K562 (cell line): ENCODE data around the gene ANKS3. TPM values are rescaled to one million over a fixed set of nuclear protein-coding genes. Genes with fewer than 3 reads are reported as not detected.

Experiments
- ATAC-seq: fragments of 200-7000 bp; cut with Tn5 transposase; 3 replicates; pipeline ENCODE4 v1.9.1; 2020; ENCODE audit warnings: moderate library complexity
- BruUV-seq: library from RNA; stranded (reverse); fragments of 400-500 nt; replicated peaks from 2 replicates; lab custom pipeline; 2021; lab: Mats Ljungman, UMichigan
- CTCF ChIA-PET: fragments of 300-600 bp; formaldehyde crosslinking; extraction: SDS; loops from one replicate; lab custom pipeline; 2021; ENCODE audit warnings: low intra/inter-chr PET ratio; lab: Yijun Ruan, JAX
- POLR2A ChIA-PET: fragments of 300-600, 350-650 bp; sonication (Branson Sonifier 250); formaldehyde crosslinking; extraction: SDS; loops from one replicate; lab custom pipeline; 2021; ENCODE audit warnings: antibody characterized with exemption, inconsistent platforms; lab: Yijun Ruan, JAX
- DNase-seq, 4 experiments: peaks; one replicate each; pipeline versions ENCODE4 v3.0.0 to v3.0.0-alpha.2; 2011 to 2018; ENCODE audit warnings: low spot score in 3 of 4, mixed read lengths in 3 of 4; ENCODE audit errors: extremely low read depth in 1 of 4
- FAIRE-seq: peaks from 2 replicates; lab custom pipeline; 2011; peaks lifted over from hg19 to GRCh38; lab: Jason Lieb, UNC
- H2AFZ ChIP-seq: 2 replicates; pipeline ENCODE4 v1.6.0; 2011; ENCODE audit warnings: low read depth, low read length, control low read depth, inconsistent platforms
- H3K27ac ChIP-seq: fragments of 200-600 bp; 3 replicates; pipeline ENCODE4 v1.8.0; 2011; ENCODE audit warnings: low read depth, mild to moderate bottlenecking, control low read depth, inconsistent platforms, low read length, moderate library complexity, mixed read lengths; ENCODE audit errors: extremely low read depth
- H3K27me3 ChIP-seq, 2 experiments: fragments of 300-600 bp in 1 of 2; 2 replicates in 1 of 2; 3 replicates in 1 of 2; pipeline versions ENCODE4 v1.6.0 to v1.8.0; 2011; ENCODE audit warnings: inconsistent platforms in 2 of 2, low read length in 2 of 2, mild to moderate bottlenecking in 1 of 2, mixed read lengths in 1 of 2, moderate library complexity in 1 of 2; ENCODE audit not compliant: control insufficient read depth in 2 of 2, insufficient read depth in 2 of 2
- H3K36me3 ChIP-seq: fragments of 300-600 bp; 3 replicates; pipeline ENCODE4 v1.8.0; 2011; ENCODE audit warnings: mild to moderate bottlenecking, low read length, inconsistent platforms; ENCODE audit not compliant: control insufficient read depth, insufficient read depth
- H3K4me1 ChIP-seq, 2 experiments: fragments of 200-600 bp in 1 of 2; replicated peaks in 1 of 2; 2 replicates in 1 of 2; 3 replicates in 1 of 2; pipeline versions ENCODE4 v1.5.1 to v1.8.0; 2011; ENCODE audit warnings: inconsistent platforms in 2 of 2, low read length in 2 of 2, mild to moderate bottlenecking in 1 of 2, mixed read lengths in 1 of 2, moderate library complexity in 1 of 2; ENCODE audit not compliant: control insufficient read depth in 2 of 2, insufficient read depth in 2 of 2
- H3K4me2 ChIP-seq: 2 replicates; pipeline ENCODE4 v1.6.1; 2011; ENCODE audit warnings: low read length, control low read depth, inconsistent platforms, mixed read lengths; ENCODE audit not compliant: insufficient read depth
- H3K4me3 ChIP-seq: fragments of 200-600 bp; sonication (generic), shearing (Covaris generic); 2 replicates; pipeline ENCODE4 v1.5.1; 2016; ENCODE audit warnings: control low read depth, inconsistent platforms
- H3K79me2 ChIP-seq: fragments of 200-600 bp; 3 replicates; pipeline ENCODE4 v1.8.0; 2011; ENCODE audit warnings: low read length, inconsistent platforms; ENCODE audit not compliant: control insufficient read depth, insufficient read depth
- H3K9ac ChIP-seq, 2 experiments: 2 replicates each; pipeline versions ENCODE4 v1.6.0 to v1.6.1; 2011; ENCODE audit warnings: low read depth in 2 of 2, low read length in 2 of 2, control low read depth in 1 of 2, inconsistent platforms in 1 of 2, mild to moderate bottlenecking in 1 of 2, mixed read lengths in 1 of 2; ENCODE audit not compliant: insufficient read depth in 1 of 2
- H3K9me1 ChIP-seq: one replicate; pipeline ENCODE4 v1.6.0; 2011; ENCODE audit warnings: inconsistent platforms, mild to moderate bottlenecking, low read length, moderate library complexity; ENCODE audit not compliant: control insufficient read depth, insufficient read depth
- H3K9me3 ChIP-seq: replicated peaks from 2 replicates; pipeline ENCODE4 v1.5.1; 2011; ENCODE audit warnings: low read depth, low read length, inconsistent platforms; ENCODE audit not compliant: control insufficient read depth, insufficient read depth
- H4K20me1 ChIP-seq: replicated peaks from 2 replicates; pipeline ENCODE4 v1.6.1; 2011; ENCODE audit warnings: low read length, inconsistent platforms, mixed read lengths; ENCODE audit not compliant: control insufficient read depth, insufficient read depth
- ATF2 ChIP-seq: sonication (generic); formaldehyde crosslinking; IDR thresholded peaks from 2 replicates; pipeline ENCODE4 v1.8.1; 2022; ENCODE audit warnings: missing genetic modification reagents
- DPF2 ChIP-seq: fragments of 450-650 bp; IDR thresholded peaks from 2 replicates; pipeline ENCODE4 v1.6.1; 2016
- ELF1 ChIP-seq: fragments of 200-800 bp; sonication (Bioruptor generic); IDR thresholded peaks from 2 replicates; pipeline ENCODE4 v1.6.1; 2016; ENCODE audit warnings: missing genetic modification characterization, missing compliant biosample characterization
- HMGXB4 ChIP-seq: sonication (generic); formaldehyde crosslinking; IDR thresholded peaks from 2 replicates; pipeline ENCODE4 v1.8.1; 2023; ENCODE audit warnings: mild to moderate bottlenecking, missing genetic modification reagents
- L3MBTL2 ChIP-seq: fragments of 450-650 bp; IDR thresholded peaks from 2 replicates; pipeline ENCODE4 v1.6.1; 2016; ENCODE audit warnings: mild to moderate bottlenecking, moderate library complexity
- MAFF ChIP-seq: IDR thresholded peaks from 2 replicates; pipeline ENCODE4 v1.6.1; 2012; ENCODE audit warnings: low read length, improper control_type of control experiment
- MTA2 ChIP-seq: fragments of 450-650 bp; IDR thresholded peaks from 2 replicates; pipeline ENCODE4 v1.6.1; 2016; ENCODE audit warnings: low read depth
- NONO ChIP-seq, 2 experiments: fragments of 200-400 bp in 1 of 2; fragments of 450-650 bp in 1 of 2; formaldehyde crosslinking in 1 of 2; IDR thresholded peaks; 2 replicates each; pipeline ENCODE4 v1.6.1; 2017; ENCODE audit warnings: low read depth in 2 of 2, mild to moderate bottlenecking in 2 of 2, moderate library complexity in 2 of 2, low read length in 1 of 2
- POLR2G ChIP-seq: fragments of 200-400 bp; formaldehyde crosslinking; IDR thresholded peaks from 2 replicates; pipeline ENCODE4 v1.6.1; 2017; ENCODE audit warnings: low read depth, mild to moderate bottlenecking, antibody characterized with exemption, low read length, moderate library complexity
- PYGO2 ChIP-seq: fragments of 450-650 bp; IDR thresholded peaks from 2 replicates; pipeline ENCODE4 v1.6.1; 2016; ENCODE audit warnings: mild to moderate bottlenecking, missing genetic modification characterization, moderate library complexity, missing compliant biosample characterization
- SMARCA4 ChIP-seq: fragments of 450-650 bp; IDR thresholded peaks from 2 replicates; pipeline ENCODE4 v1.6.1; 2016
- SMARCC2 ChIP-seq: fragments of 450-650 bp; IDR thresholded peaks from 2 replicates; pipeline ENCODE4 v1.6.1; 2017; ENCODE audit warnings: antibody characterized with exemption, moderate library complexity, mild to moderate bottlenecking, low read depth
- USF2 ChIP-seq: sonication (generic); formaldehyde crosslinking; IDR thresholded peaks from 2 replicates; pipeline ENCODE4 v1.5.0; 2020; ENCODE audit warnings: missing genetic modification reagents
- ZNF41 ChIP-seq: fragments of 250-450 bp; sonication (Bioruptor Pico); conservative IDR thresholded peaks from 2 replicates; pipeline ENCODE4 v1.4.0; 2020; ENCODE audit warnings: mild to moderate bottlenecking
- ZNF655 ChIP-seq: fragments of 250-450 bp; sonication (Bioruptor Pico); IDR thresholded peaks from 2 replicates; pipeline ENCODE4 v1.5.0; 2021
- WGBS: fragments of 100-300 bp; shearing (Covaris generic); methylation state at CpG from one replicate; pipeline ENCODE4 v1.1.6; 2016; ENCODE audit warnings: low coverage, mixed read lengths; ENCODE audit not compliant: insufficient coverage; ENCODE audit errors: missing lambda C conversion rate; 5-methylcytosine and 5-hydroxymethylcytosine counted together
- in situ Hi-C: fragments of 300-500 bp; cut with MboI; formaldehyde crosslinking; loops from 4 replicates; pipeline ENCODE4 v1.15.0; 2018; ENCODE audit warnings: inconsistent platforms, mixed read lengths
- intact Hi-C: fragments of 100-400 bp; cut with micrococcal nuclease; formaldehyde crosslinking; loops from 2 replicates; pipeline ENCODE4 v1.14.2; 2022
- polyA plus RNA-seq, 8 experiments: library from polyadenylated mRNA; depleted of rRNA in 4 of 8; stranded (reverse) in 5 of 8; unstranded in 3 of 8; fragments of >200 nt; fragmentation: Nextera tagmentation in 2 of 8; fragmentation: Illumina TruSeq in 1 of 8; extraction: Ambion mirVana in 2 of 8; extraction: Trizol in 1 of 8; gene quantifications; 2 replicates each; pipeline versions ENCODE4 v1.2.1 to v1.2.3, GENCODE V29; 2011 to 2014; ENCODE audit warnings: inconsistent platforms in 1 of 8, missing spikeins in 1 of 8
- total RNA-seq, 7 experiments: library from RNA; depleted of rRNA in 6 of 7; stranded (reverse); fragments of >200 nt in 6 of 7; fragmentation: Illumina TruSeq in 2 of 7; extraction: Trizol in 2 of 7; gene quantifications; 2 replicates each; pipeline versions ENCODE4 v1.2.1 to v1.2.3, GENCODE V29; 2011 to 2021; ENCODE audit warnings: low replicate concordance in 1 of 7

Gene ANKS3
- total and polyA plus RNA-seq, 9 of the 15 experiments (the other 6 are each of a cell fraction or from before 2014, with no cell fraction given): 0.43 to 25.7 (median 14.8) TPM

GRCh38 chr16:4687416-4687815 is 46.7 kb downstream of the ANKS3 start (continued):
- TF ChIP-seq USF2 (CRISPR knock-in tag) (no peak), SMARCC2 (no peak), L3MBTL2 (no peak)
- TF ChIP-seq, all 486 proteins: peak for 0

GRCh38 chr16:4686497-4687210 is 47.4 kb downstream of the ANKS3 start:
- WGBS: 87% methylated on average over 21 of the region's 27 CpGs
- no peak for ATAC-seq
- intact Hi-C loops: no loop called here
- ChIA-PET POLR2A (interaction anchor here (1.3 kb wide), 1 partner anchor 9 kb away, joined by 3 read pairs; no protein-coding TSS in a partner anchor), CTCF (no interaction called here)
- peaks cover 0 to 38% of the 10 kb centered on the region in 2 experiments; a peak in 2 of 5 replicates for H3K4me1 ChIP-seq
- H3K27me3 ChIP-seq: no peaks in the 10 kb centered on the region
- H3K9me1 ChIP-seq: no peaks in the 10 kb centered on the region
- DNase-seq: no peak
- peaks cover 44% of the 10 kb centered on the region; the same call in 2 of the 3 replicates for H3K36me3 ChIP-seq
- BruUV-seq: no TSS peak
- no peak overlapping the region for H3K4me3 ChIP-seq
- H3K4me2 ChIP-seq: no peak overlapping the region
- FAIRE-seq: no peak
- no peak overlapping the region for H2AFZ ChIP-seq
- H3K79me2 ChIP-seq: no peaks in the 10 kb centered on the region
- no peaks in the 10 kb centered on the region for H3K9me3 ChIP-seq
- H3K9ac ChIP-seq: peak overlapping the region in 1 of 2 experiments; percentile 17; a peak in 1 of 4 replicates
- H4K20me1 ChIP-seq: no peaks in the 10 kb centered on the region
- no peak overlapping the region for H3K27ac ChIP-seq
- in situ Hi-C loops: no loop called here
- no peak for TF ChIP-seq PYGO2 (tag)
- TF ChIP-seq DPF2: no peak
- TF ChIP-seq ELF1 (tag): no peak
- TF ChIP-seq ZNF41 (CRISPR knock-in tag): no peak
- no peak for TF ChIP-seq HMGXB4 (CRISPR knock-in tag)
- no peak for TF ChIP-seq MAFF
- TF ChIP-seq MTA2: no peak
- no peak for TF ChIP-seq ATF2 (CRISPR knock-in tag)
- TF ChIP-seq NONO (IDR thresholded peaks at IDR 0.05; ENCODE audit: low read depth in 2 of 2, low read length in 1 of 2): no peak
- no peak for TF ChIP-seq ZNF655 (CRISPR knock-in tag)
- no peak for TF ChIP-seq USF2 (CRISPR knock-in tag)
- no peak for TF ChIP-seq SMARCA4
- no peak for TF ChIP-seq POLR2G
